ENCODE data around the gene TLR10.

The TLR10 gene

GRCh38 chr4:38788317-38788716, 5.5 kb upstream of the TLR10 start:
- no peak for TF ChIP-seq CTCF (IDR thresholded peaks at IDR 0.05; ENCODE audit: low read depth, low read length)
- TF ChIP-seq EZH2phosphoT487 (IDR thresholded peaks at IDR 0.05; ENCODE audit: low read depth), result no peak
- H3K9me3 ChIP-seq (ENCODE audit: insufficient read depth, low read length), result peaks cover 13% of the 10 kb centered on the region
- H3K9ac ChIP-seq (ENCODE audit: low read length), result no peak overlapping the region
- H3K36me3 ChIP-seq (replicated peaks; ENCODE audit: low read depth, low read length), result peaks cover 29% of the 10 kb centered on the region
- no peaks in the 10 kb centered on the region for H4K20me1 ChIP-seq (ENCODE audit: insufficient read depth, low read length)
- H3K27ac ChIP-seq (ENCODE audit: low read length), result no peak overlapping the region
- no peaks in the 10 kb centered on the region for H3K79me2 ChIP-seq (ENCODE audit: low read length)
- H3K4me2 ChIP-seq (ENCODE audit: low read length), result no peak overlapping the region
- H3K27me3 ChIP-seq (ENCODE audit: low read depth, low read length), result no peaks in the 10 kb centered on the region
- peaks cover 45% of the 10 kb centered on the region for H3K4me1 ChIP-seq (ENCODE audit: low read length)
- no peak overlapping the region for H3K4me3 ChIP-seq (ENCODE audit: low read length)
- no peak overlapping the region for H2AFZ ChIP-seq (ENCODE audit: low read depth, low read length)

- no peak for TF ChIP-seq EZH2phosphoT487 (IDR thresholded peaks at IDR 0.05; ENCODE audit: low read depth)
- no peak for TF ChIP-seq CTCF (IDR thresholded peaks at IDR 0.05; ENCODE audit: low read depth, low read length)
Measured at GRCh38 chr4:38787693-38788092, 4.9 kb upstream of the TLR10 start.

GRCh38 chr4:38785901-38786402, 3.2 kb upstream of the TLR10 start:
- Histone ChIP-seq H3K4me2 (ENCODE audit: low read length) (peak overlapping the region; percentile 48), H3K27me3 (ENCODE audit: low read depth, low read length) (no peaks in the 10 kb centered on the region), H3K9ac (ENCODE audit: low read length) (peak overlapping the region; percentile 56; the same call in 1 of the 2 replicates), H4K20me1 (ENCODE audit: insufficient read depth, low read length) (no peaks in the 10 kb centered on the region), H3K27ac (ENCODE audit: low read length) (peak overlapping the region; percentile 93), H3K9me3 (ENCODE audit: insufficient read depth, low read length) (peaks cover 13% of the 10 kb centered on the region), H3K4me3 (ENCODE audit: low read length) (peak overlapping the region; percentile 9; the same call in 1 of the 2 replicates), H3K4me1 (ENCODE audit: low read length) (peaks cover 48% of the 10 kb centered on the region), H2AFZ (ENCODE audit: low read depth, low read length) (peak overlapping the region; percentile 6; the same call in 1 of the 2 replicates), H3K36me3 (replicated peaks; ENCODE audit: low read depth, low read length) (peaks cover 31% of the 10 kb centered on the region), H3K79me2 (ENCODE audit: low read length) (peaks cover 16% of the 10 kb centered on the region)
- TF ChIP-seq EZH2phosphoT487 (IDR thresholded peaks at IDR 0.05; ENCODE audit: low read depth), result no peak
- peak; percentile 13 for TF ChIP-seq CTCF (IDR thresholded peaks at IDR 0.05; ENCODE audit: low read depth, low read length)

More at GRCh38 chr4:38787693-38788092, 4.9 kb upstream of the TLR10 start:
- Histone ChIP-seq H3K4me2 (ENCODE audit: low read length) (no peak overlapping the region), H3K4me3 (ENCODE audit: low read length) (no peak overlapping the region), H3K4me1 (ENCODE audit: low read length) (peaks cover 45% of the 10 kb centered on the region), H2AFZ (ENCODE audit: low read depth, low read length) (no peak overlapping the region), H3K36me3 (replicated peaks; ENCODE audit: low read depth, low read length) (peaks cover 29% of the 10 kb centered on the region), H3K27ac (ENCODE audit: low read length) (no peak overlapping the region), H4K20me1 (ENCODE audit: insufficient read depth, low read length) (no peaks in the 10 kb centered on the region), H3K9ac (ENCODE audit: low read length) (no peak overlapping the region), H3K79me2 (ENCODE audit: low read length) (no peaks in the 10 kb centered on the region), H3K27me3 (ENCODE audit: low read depth, low read length) (no peaks in the 10 kb centered on the region), H3K9me3 (ENCODE audit: insufficient read depth, low read length) (peaks cover 13% of the 10 kb centered on the region)

- peak overlapping the region; percentile 93 for H3K27ac ChIP-seq (ENCODE audit: low read length)
- H3K9ac ChIP-seq (ENCODE audit: low read length), result peak overlapping the region; percentile 56; the same call in 1 of the 2 replicates
- TF ChIP-seq EZH2phosphoT487 (IDR thresholded peaks at IDR 0.05; ENCODE audit: low read depth), result no peak
- TF ChIP-seq CTCF (IDR thresholded peaks at IDR 0.05; ENCODE audit: low read depth, low read length), result no peak
- no peak overlapping the region for H3K4me3 ChIP-seq (ENCODE audit: low read length)
- H3K9me3 ChIP-seq (ENCODE audit: insufficient read depth, low read length), result peaks cover 17% of the 10 kb centered on the region
- no peaks in the 10 kb centered on the region for H3K27me3 ChIP-seq (ENCODE audit: low read depth, low read length)
- peaks cover 52% of the 10 kb centered on the region for H3K4me1 ChIP-seq (ENCODE audit: low read length)
- peaks cover 23% of the 10 kb centered on the region for H3K79me2 ChIP-seq (ENCODE audit: low read length)
- peaks cover 32% of the 10 kb centered on the region for H3K36me3 ChIP-seq (replicated peaks; ENCODE audit: low read depth, low read length)
- H4K20me1 ChIP-seq (ENCODE audit: insufficient read depth, low read length), result no peaks in the 10 kb centered on the region
- peak overlapping the region; percentile 48 for H3K4me2 ChIP-seq (ENCODE audit: low read length)
- peak overlapping the region; percentile 56; the same call in 1 of the 2 replicates for H2AFZ ChIP-seq (ENCODE audit: low read depth, low read length)
Measured at GRCh38 chr4:38785041-38785790, 2.4 kb upstream of the TLR10 start.

Measured in OCI-LY3 (cell line).